ENCODE results near the gene PPM1M.
A peak's percentile ranks its signal among the peaks of the same experiment; 100 is the strongest.

The PPM1M gene

DNA sequence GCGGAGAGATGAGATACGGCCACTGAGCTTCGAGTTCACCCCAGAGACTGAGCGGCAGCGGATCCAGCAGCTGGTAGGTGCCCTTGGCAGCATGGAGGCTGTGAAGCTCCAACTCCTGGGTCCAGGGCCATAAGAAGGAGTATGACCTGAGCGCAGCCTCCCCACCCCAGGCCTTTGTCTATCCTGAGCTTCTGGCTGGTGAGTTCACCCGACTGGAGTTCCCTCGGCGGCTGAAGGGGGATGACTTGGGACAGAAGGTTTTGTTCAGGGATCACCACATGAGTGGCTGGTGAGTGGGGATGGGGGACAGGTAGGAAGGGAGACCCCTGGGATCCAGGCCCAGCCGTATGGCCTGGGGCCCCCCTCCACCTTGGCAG is 2.6 kb downstream of the PPM1M start:
- H3K27ac ChIP-seq: no peak overlapping the region
- no peak overlapping the region for H3K4me3 ChIP-seq
- no peak for DNase-seq (ENCODE audit: low spot score)
- TF ChIP-seq, protein P1, sequence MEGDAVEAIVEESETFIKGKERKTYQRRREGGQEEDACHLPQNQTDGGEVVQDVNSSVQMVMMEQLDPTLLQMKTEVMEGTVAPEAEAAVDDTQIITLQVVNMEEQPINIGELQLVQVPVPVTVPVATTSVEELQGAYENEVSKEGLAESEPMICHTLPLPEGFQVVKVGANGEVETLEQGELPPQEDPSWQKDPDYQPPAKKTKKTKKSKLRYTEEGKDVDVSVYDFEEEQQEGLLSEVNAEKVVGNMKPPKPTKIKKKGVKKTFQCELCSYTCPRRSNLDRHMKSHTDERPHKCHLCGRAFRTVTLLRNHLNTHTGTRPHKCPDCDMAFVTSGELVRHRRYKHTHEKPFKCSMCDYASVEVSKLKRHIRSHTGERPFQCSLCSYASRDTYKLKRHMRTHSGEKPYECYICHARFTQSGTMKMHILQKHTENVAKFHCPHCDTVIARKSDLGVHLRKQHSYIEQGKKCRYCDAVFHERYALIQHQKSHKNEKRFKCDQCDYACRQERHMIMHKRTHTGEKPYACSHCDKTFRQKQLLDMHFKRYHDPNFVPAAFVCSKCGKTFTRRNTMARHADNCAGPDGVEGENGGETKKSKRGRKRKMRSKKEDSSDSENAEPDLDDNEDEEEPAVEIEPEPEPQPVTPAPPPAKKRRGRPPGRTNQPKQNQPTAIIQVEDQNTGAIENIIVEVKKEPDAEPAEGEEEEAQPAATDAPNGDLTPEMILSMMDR (IDR thresholded peaks at IDR 0.05): no peak

DNA sequence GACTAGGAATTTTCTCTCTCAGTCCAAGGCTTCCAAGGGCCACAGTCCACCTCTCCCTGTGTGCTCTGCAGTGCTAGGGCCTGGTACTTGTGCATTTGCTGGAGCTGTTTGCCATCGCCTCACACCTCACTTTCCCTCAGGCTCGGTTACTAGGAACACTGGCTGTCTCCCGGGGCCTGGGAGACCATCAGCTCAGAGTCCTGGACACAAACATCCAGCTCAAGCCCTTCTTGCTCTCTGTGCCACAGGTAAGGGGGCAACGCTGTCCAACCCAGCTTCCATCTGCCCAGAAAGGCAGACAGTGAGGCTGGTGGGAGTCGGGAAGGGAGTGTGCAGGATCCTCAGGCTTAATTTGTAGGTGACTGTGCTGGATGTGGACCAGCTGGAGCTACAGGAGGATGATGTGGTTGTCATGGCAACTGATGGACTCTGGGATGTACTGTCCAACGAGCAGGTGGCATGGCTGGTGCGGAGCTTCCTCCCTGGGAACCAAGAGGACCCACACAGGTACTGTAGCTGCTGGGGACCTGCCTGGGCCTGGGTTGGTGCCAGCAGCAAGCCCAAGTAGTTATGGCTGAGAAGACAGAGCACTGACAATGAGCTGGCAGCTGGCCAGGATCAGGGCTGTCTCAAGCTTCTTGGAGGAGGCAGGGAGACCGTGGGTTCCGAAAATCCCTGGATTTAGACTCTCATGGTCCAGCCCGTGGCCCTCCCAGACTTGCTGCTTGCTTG is 3.4 kb downstream of the PPM1M start:
- Histone ChIP-seq H3K27ac (no peak overlapping the region), H3K4me3 (no peak overlapping the region)
- TF ChIP-seq, protein P1 (IDR thresholded peaks at IDR 0.05): no peak
- peak; percentile 76 for DNase-seq (ENCODE audit: low spot score)

DNA sequence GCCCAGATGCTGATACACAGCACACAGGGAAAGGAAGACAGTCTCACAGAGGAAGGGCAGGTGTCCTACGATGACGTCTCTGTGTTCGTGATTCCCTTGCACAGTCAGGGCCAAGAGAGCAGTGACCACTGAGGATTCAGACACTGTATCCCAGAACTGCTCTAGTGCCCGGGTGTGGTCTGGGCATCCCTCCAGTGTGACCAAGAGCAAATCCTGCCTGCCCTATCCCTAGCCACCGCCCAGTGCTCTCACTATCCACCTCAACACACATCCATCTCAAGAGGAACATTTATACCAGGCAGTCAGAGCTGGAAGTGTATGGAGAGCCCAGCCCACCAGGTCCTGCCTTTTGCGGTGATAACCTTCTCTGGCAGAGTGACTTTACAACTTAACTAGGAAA is 4.1 kb downstream of the PPM1M start:
- TF ChIP-seq, protein P1 (IDR thresholded peaks at IDR 0.05): no peak
- DNase-seq (ENCODE audit: low spot score): no peak
- H3K27ac ChIP-seq: no peak overlapping the region
- no peak overlapping the region for H3K4me3 ChIP-seq

DNA sequence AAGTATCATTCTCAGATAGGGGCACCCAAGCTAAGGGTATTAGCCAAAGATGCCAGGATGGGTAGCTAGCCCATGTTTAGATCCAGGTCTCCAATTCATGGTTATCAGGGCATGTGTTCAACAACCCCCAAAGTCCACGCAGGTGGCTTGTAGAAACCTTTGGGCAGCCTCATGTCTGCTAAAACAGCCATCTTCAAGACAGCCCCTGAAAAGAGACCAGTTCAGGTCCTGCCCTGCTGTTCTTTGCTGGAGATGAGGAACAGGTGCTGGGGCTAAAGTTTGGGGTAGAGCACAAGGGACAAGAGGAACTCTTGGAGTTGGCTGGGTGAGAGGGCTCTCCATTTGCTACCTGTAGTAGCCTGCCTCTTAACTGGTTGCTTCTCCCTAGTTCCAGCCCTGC is 4.6 kb downstream of the PPM1M start:
- no peak for DNase-seq (ENCODE audit: low spot score)
- H3K4me3 ChIP-seq: no peak overlapping the region
- TF ChIP-seq, protein P1 (IDR thresholded peaks at IDR 0.05): no peak
- H3K27ac ChIP-seq: no peak overlapping the region

DNA sequence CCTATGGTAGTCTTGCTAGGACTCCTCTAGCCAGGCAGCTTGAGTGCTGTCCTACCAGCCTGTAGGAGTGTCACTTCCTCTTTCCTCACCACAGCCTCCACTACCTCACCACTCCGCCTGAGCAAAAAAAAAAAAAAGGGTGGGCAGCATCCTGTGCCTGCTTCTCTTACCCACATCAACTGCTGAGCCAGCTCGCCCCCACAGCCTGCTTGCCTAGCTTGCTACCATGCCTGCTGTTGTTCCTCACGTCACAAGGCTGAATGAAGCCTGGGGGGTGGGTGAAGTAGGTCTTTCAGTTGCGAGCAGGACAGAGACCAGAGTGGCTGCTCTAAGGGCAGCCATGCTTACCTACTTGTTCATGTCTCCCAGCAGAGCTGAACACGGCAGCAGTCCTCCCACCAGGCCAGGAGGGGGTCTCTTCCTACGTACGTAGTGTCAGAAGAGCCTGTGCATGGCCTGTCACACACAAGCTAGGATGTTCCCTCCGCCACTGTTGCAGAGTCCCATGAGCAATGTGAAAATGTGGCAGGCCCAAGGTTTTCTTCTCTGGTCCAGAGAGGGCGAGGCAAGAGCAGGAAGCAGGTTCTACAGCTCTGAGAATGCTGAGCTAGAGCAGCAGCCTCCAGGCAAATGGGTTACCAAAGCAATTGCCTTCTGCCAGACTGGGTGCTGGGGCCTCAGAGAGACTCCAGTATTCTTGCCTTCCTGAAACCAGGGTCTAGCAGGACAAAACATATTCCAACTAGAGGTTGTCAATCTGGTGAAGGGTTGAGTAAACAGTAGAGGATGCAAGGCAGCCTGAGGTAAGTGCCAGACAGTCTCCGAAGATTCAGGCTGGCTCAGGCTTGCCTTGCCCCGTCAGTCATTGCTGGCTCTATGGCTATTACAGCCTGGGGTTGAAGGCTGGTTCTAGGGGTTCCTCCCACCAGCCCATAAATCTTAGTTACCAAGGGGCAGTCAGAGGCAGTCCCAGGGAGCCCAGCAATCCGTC is 8.1 kb downstream of the PPM1M start:
- peak overlapping the region in 1 of 2 donors; percentile 56 for H3K27ac ChIP-seq
- DNase-seq (ENCODE audit: low spot score): no peak

DNA sequence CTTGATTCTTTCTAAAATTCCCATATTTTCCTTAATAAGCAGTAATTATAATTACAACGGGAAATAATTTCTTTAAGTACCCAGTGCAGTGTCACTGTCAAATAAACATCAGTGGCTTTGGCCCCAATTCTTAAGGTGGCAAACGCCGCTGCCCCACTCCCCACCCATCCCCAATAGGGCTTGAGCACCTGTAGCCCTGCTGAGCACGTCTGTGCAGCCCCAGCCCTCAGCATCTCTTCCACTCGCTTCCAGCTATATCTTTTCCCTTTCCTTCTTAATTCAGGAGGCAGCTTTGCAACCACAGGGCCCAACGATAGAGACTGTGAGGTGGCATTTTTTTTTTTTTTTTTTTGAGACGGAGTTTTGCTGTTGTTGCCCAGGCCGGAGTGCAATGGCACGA is 9.0 kb downstream of the PPM1M start:
- Histone ChIP-seq H3K27ac (no peak overlapping the region), H3K4me3 (no peak overlapping the region)
- TF ChIP-seq, protein P1 (IDR thresholded peaks at IDR 0.05): no peak
- DNase-seq (ENCODE audit: low spot score): no peak

More for the DNA sequence above, 8.1 kb downstream of the PPM1M start:
- TF ChIP-seq, protein P1 (IDR thresholded peaks at IDR 0.05): no peak
- H3K4me3 ChIP-seq: no peak overlapping the region
